Measurements from ENCODE around the gene ENHO.

DNA sequence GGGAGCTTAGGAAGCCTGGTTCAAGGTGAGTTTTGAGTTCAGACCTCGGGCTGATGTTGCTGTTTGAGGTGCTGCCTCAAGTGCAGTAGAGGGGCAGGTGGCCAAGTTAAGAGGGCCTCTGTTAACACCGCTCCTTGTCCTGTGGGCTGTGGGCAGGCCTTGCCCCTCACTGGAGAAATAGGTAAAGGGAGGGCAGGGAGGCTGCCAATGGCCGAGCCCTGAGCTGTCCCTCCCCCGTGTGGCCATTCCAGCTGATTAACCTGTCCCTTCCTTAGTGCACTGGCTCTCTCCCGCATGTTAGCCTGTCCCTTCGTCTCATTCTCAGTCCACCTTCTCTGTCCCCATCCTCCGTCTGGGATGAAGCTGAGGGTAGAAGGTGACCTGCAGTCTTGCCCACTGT is 45.3 kb upstream of the ENHO start:
- TF ChIP-seq POLR2A (IDR thresholded peaks at IDR 0.05; ENCODE audit: low read depth, low read length): no peak
- no peak for TF ChIP-seq KDM1A (IDR thresholded peaks at IDR 0.05; ENCODE audit: borderline replicate concordance)
- TF ChIP-seq EZH2 (IDR thresholded peaks at IDR 0.05; ENCODE audit: borderline replicate concordance, control insufficient read depth, low read depth, low read length): no peak
- no peak for TF ChIP-seq NFIC (IDR thresholded peaks at IDR 0.05; ENCODE audit: low read depth, low read length)

All from GM12878 (cell line).